Hepatocyte (in vitro differentiated cells): Measurements from ENCODE around the gene CRYGA.

Experiments used
- CTCF ChIP-seq: fragments of 200-600 bp; sonication (generic); IDR thresholded peaks from 2 replicates; pipeline ENCODE4 v1.5.1; 2016; ENCODE audit warnings: antibody characterized with exemption, mild to moderate bottlenecking; ENCODE audit not compliant: poor library complexity
- EZH2 ChIP-seq: fragments of 200-600 bp; sonication (generic); IDR thresholded peaks from 2 replicates; pipeline ENCODE4 v1.6.1; 2016; ENCODE audit warnings: antibody characterized with exemption, mild to moderate bottlenecking, borderline replicate concordance
- EZH2phosphoT487 ChIP-seq: fragments of 200-600 bp; sonication (generic); IDR thresholded peaks from one replicate; pipeline ENCODE4 v1.6.1; 2018; ENCODE audit warnings: antibody characterized with exemption, mild to moderate bottlenecking, low read depth, moderate library complexity; ENCODE audit not compliant: unreplicated experiment, severe bottlenecking

- TF ChIP-seq CTCF (no peak), EZH2phosphoT487 (no peak), EZH2 (no peak)
Observed at GRCh38 chr2:208189069-208189809, 25.9 kb upstream of the CRYGA start.
